Measurements from ENCODE around the gene ZNF746. TPM values are rescaled to one million over a fixed set of nuclear protein-coding genes. Genes with fewer than 3 reads are reported as not detected.

The ZNF746 gene
- total and polyA plus RNA-seq, 2 donors (not counting 1 experiment from before 2014, with no cell fraction given): 5.9 to 21.5 TPM

DNA sequence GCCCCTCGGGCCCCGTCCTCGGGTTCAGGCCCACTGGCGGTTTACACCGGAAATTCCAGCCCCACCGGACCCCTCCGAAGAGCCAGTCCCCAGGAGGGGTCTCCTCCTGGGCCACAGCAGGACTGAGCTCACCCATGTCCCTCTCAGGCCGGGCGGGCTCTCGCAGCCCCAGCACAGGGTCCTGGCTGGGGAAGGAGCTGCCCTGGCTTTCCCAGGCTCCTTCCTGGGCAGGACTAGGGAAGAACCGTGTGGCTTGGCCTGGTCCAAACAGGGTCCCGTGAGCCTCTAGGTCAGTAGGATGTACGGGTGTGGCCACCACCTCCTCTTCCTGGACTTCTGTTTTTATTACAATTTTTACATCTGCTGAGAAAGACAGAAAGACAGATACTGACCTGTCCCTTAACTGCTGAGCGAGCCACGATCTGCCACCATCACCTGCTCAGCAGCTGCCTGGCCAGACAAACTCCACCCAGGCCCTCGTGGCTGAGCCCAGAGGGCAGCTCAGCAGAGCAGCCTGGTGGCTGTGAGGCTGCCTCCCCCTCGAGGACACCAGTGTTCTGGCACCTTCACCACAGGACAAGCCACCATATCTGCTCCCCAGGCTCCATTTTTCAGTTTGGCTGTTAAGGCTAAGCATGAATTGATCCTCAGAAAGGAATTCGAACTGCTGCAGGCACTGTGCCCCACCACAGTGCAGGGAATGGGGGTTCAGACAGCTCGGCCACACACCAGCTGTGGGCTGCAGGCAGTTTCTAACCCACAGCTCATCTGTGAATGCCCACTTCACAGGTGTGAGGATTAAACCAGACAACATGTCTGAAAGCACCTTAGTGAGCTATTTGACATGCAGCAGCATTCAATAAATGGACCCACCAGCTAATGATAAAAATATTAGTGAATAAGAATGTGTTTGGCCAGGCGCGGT, 22.2 kb downstream of the ZNF746 start:
- Histone ChIP-seq H2AFZ (ENCODE audit: low read length) (no peak overlapping the region), H3K36me3 (ENCODE audit: control insufficient read depth, insufficient read depth, low read length) (peaks cover 24% of the 10 kb centered on the region)

DNA sequence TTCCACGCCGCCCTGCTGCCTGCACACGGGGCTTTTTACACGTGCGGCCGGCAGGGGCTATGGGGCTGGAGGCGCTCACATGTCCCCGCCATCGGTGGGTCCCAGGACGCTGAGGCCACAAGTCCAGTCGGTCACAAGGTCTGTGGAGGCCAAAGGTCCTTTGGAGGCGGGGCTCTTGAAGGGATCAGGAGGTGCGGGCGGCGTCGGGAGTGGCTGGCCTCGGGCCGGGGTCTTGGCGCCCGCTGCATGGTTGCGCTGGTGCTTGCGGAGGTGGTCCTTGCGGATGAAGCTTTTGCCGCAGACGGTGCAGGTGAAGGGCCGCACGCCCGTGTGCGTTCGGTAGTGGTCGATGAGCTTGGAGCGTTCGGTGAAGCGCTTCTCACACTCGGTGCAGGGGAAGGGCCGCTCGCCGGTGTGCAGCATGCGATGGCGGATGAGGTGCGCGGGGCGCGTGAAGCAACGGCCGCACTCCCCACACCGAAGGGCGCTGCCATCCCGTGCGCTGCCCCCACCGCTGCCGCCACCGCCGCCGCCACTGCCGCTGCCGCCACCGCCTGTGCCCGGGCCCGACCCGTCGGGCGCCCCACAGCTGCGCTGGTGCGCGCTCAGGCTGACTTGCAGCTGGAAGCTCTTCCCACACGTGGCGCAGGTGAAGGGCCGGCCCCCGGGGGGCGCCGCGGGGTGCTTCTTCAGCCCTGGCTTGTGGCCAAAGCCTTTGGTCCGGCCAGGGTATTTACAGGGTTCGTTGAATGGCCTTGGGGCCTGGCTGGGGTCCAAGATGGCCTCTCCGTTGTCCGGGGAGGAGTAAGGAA, 23.1 kb downstream of the ZNF746 start:
- H3K27me3 ChIP-seq (ENCODE audit: control insufficient read depth, insufficient read depth, low read length): no peaks in the 10 kb centered on the region
- DNase-seq (ENCODE audit: low read depth in 2 of 2): no peak
- H4K20me1 ChIP-seq (ENCODE audit: control insufficient read depth, extremely low read depth, insufficient read depth, low read length): no peaks in the 10 kb centered on the region
- H3K27ac ChIP-seq (ENCODE audit: insufficient read depth, low read length): no peak overlapping the region
- H3K9ac ChIP-seq (ENCODE audit: insufficient read depth, low read length): no peak overlapping the region
- no peak overlapping the region for H2AFZ ChIP-seq (ENCODE audit: low read length)
- no peak overlapping the region for H3K4me3 ChIP-seq (replicated peaks in 1 of 4; ENCODE audit: control extremely low read depth in 1 of 4, insufficient read depth in 1 of 4, low read depth in 3 of 4, low read length in 4 of 4)
- H3K9me3 ChIP-seq (ENCODE audit: control insufficient read depth, insufficient read depth, low read depth, low read length): no peaks in the 10 kb centered on the region
- no peaks in the 10 kb centered on the region for H3K4me1 ChIP-seq (ENCODE audit: control insufficient read depth, extremely low read depth, insufficient read depth, low read length)
- no peaks in the 10 kb centered on the region for H3K79me2 ChIP-seq (ENCODE audit: control insufficient read depth, insufficient read depth, low read length)
- H3K4me2 ChIP-seq (ENCODE audit: extremely low read depth, insufficient read depth, low read length): no peak overlapping the region
- TF ChIP-seq, protein P1, sequence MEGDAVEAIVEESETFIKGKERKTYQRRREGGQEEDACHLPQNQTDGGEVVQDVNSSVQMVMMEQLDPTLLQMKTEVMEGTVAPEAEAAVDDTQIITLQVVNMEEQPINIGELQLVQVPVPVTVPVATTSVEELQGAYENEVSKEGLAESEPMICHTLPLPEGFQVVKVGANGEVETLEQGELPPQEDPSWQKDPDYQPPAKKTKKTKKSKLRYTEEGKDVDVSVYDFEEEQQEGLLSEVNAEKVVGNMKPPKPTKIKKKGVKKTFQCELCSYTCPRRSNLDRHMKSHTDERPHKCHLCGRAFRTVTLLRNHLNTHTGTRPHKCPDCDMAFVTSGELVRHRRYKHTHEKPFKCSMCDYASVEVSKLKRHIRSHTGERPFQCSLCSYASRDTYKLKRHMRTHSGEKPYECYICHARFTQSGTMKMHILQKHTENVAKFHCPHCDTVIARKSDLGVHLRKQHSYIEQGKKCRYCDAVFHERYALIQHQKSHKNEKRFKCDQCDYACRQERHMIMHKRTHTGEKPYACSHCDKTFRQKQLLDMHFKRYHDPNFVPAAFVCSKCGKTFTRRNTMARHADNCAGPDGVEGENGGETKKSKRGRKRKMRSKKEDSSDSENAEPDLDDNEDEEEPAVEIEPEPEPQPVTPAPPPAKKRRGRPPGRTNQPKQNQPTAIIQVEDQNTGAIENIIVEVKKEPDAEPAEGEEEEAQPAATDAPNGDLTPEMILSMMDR (conservative IDR thresholded peaks at IDR 0.05 in 1 of 2, IDR thresholded peaks at IDR 0.05 in 1 of 2; ENCODE audit: low read depth in 1 of 2, low read length in 2 of 2): no peak
- TF ChIP-seq EZH2 (IDR thresholded peaks at IDR 0.05; ENCODE audit: low read length, missing control alignments): no peak
- H3K36me3 ChIP-seq (ENCODE audit: control insufficient read depth, insufficient read depth, low read length): peaks cover 24% of the 10 kb centered on the region

More for the DNA sequence above, 22.2 kb downstream of the ZNF746 start:
- H3K27me3 ChIP-seq (ENCODE audit: control insufficient read depth, insufficient read depth, low read length): no peaks in the 10 kb centered on the region
- H3K4me2 ChIP-seq (ENCODE audit: extremely low read depth, insufficient read depth, low read length): no peak overlapping the region
- no peaks in the 10 kb centered on the region for H4K20me1 ChIP-seq (ENCODE audit: control insufficient read depth, extremely low read depth, insufficient read depth, low read length)
- DNase-seq (ENCODE audit: low read depth in 2 of 2): no peak
- no peaks in the 10 kb centered on the region for H3K79me2 ChIP-seq (ENCODE audit: control insufficient read depth, insufficient read depth, low read length)
- H3K4me1 ChIP-seq (ENCODE audit: control insufficient read depth, extremely low read depth, insufficient read depth, low read length): no peaks in the 10 kb centered on the region
- no peak overlapping the region for H3K4me3 ChIP-seq (replicated peaks in 1 of 4; ENCODE audit: control extremely low read depth in 1 of 4, insufficient read depth in 1 of 4, low read depth in 3 of 4, low read length in 4 of 4)
- TF ChIP-seq EZH2 (IDR thresholded peaks at IDR 0.05; ENCODE audit: low read length, missing control alignments): no peak
- TF ChIP-seq, protein P1 (conservative IDR thresholded peaks at IDR 0.05 in 1 of 2, IDR thresholded peaks at IDR 0.05 in 1 of 2; ENCODE audit: low read depth in 1 of 2, low read length in 2 of 2): no peak
- no peak overlapping the region for H3K9ac ChIP-seq (ENCODE audit: insufficient read depth, low read length)
- H3K9me3 ChIP-seq (ENCODE audit: control insufficient read depth, insufficient read depth, low read depth, low read length): no peaks in the 10 kb centered on the region
- H3K27ac ChIP-seq (ENCODE audit: insufficient read depth, low read length): no peak overlapping the region

DNA sequence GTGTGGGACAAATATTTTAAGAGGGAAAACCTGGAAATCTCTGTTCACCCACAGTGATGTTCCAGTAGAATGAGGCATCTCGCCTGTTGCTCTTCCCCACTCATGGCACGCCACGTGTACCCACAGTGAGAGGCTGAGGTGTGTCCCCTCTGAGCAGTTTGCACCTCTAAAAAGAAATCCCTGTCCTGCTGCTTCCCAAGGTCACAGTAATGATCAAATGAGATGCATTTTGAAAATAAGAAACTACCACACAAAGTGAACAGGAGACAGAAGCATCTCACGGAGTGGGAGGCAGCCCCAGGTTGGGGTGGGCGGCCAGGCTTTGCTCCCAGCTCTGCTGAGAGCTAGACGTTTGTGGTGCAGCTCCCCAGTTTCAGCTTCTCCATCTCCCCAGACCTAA, 24.4 kb downstream of the ZNF746 start:
- no peak overlapping the region for H3K4me3 ChIP-seq (replicated peaks in 1 of 4; ENCODE audit: control extremely low read depth in 1 of 4, insufficient read depth in 1 of 4, low read depth in 3 of 4, low read length in 4 of 4)
- H3K79me2 ChIP-seq (ENCODE audit: control insufficient read depth, insufficient read depth, low read length): no peaks in the 10 kb centered on the region
- no peak for DNase-seq (ENCODE audit: low read depth in 2 of 2)
- H3K4me1 ChIP-seq (ENCODE audit: control insufficient read depth, extremely low read depth, insufficient read depth, low read length): no peaks in the 10 kb centered on the region
- no peak overlapping the region for H3K9ac ChIP-seq (ENCODE audit: insufficient read depth, low read length)
- H3K27me3 ChIP-seq (ENCODE audit: control insufficient read depth, insufficient read depth, low read length): no peaks in the 10 kb centered on the region
- H3K27ac ChIP-seq (ENCODE audit: insufficient read depth, low read length): no peak overlapping the region
- no peak overlapping the region for H2AFZ ChIP-seq (ENCODE audit: low read length)
- H3K4me2 ChIP-seq (ENCODE audit: extremely low read depth, insufficient read depth, low read length): no peak overlapping the region
- no peaks in the 10 kb centered on the region for H3K9me3 ChIP-seq (ENCODE audit: control insufficient read depth, insufficient read depth, low read depth, low read length)
- TF ChIP-seq, protein P1 (conservative IDR thresholded peaks at IDR 0.05 in 1 of 2, IDR thresholded peaks at IDR 0.05 in 1 of 2; ENCODE audit: low read depth in 1 of 2, low read length in 2 of 2): no peak
- TF ChIP-seq EZH2 (IDR thresholded peaks at IDR 0.05; ENCODE audit: low read length, missing control alignments): no peak
- H4K20me1 ChIP-seq (ENCODE audit: control insufficient read depth, extremely low read depth, insufficient read depth, low read length): no peaks in the 10 kb centered on the region
- H3K36me3 ChIP-seq (ENCODE audit: control insufficient read depth, insufficient read depth, low read length): peaks cover 24% of the 10 kb centered on the region
